ENCODE results near the gene UPF1. TPM values are rescaled to one million over a fixed set of nuclear protein-coding genes. Genes with fewer than 3 reads are reported as not detected.

The UPF1 gene
- total RNA-seq, 1 experiment from 2014 or later = 57.1 TPM

DNA sequence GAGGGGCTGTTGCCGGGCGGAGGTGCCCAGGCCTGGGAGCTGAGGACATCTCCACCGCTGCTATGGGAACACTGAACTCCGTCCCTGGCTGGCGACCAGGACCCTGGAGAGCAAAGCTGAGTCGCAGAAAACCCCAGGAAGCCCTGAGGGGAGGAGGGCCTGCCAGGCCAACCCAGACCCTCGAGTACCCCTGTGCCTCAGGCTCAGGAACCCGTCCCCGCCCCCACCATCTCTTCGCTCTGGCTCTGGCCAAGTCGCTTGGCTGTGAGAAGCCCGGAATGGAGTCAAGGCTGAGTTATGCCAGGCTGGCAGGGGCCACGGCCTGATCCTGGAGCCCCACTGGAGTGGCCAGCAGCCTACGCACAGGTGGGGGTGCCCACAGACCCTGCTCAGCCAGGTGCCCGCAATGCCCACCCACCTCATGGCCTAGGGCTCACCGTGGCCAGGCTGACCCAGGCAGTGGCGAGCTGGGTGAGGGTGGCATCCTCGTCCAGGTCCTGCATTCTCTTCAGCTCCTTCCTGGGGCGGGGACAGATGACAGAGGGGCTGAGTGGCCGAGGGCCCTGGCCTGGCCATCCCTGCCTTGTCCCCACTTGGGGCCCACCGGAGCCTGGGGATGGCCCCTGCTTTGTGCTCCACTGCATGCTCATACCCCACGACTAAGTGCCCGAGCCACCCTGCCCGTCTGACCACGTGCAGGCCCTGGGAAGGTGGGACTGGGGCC, 72.7 kb downstream of the UPF1 start:
- H3K27me3 Mint-ChIP-seq (ENCODE audit: unreplicated experiment) = no peaks in the 10 kb centered on the region
- BruUV-seq (replicated peaks) = no TSS peak
- H3K9me3 Mint-ChIP-seq (ENCODE audit: low read depth, unreplicated experiment) = no peaks in the 10 kb centered on the region
- CTCF ChIA-PET = no interaction called here
- H3K4me1 Mint-ChIP-seq (ENCODE audit: low read depth, unreplicated experiment) = no peaks in the 10 kb centered on the region
- no peak overlapping the region for H3K4me3 Mint-ChIP-seq (ENCODE audit: low read depth, unreplicated experiment)
- no peak for DNase-seq
- H3K36me3 Mint-ChIP-seq (ENCODE audit: insufficient read depth, unreplicated experiment) = peaks cover 33% of the 10 kb centered on the region
- intact Hi-C loops (cut with micrococcal nuclease; ENCODE audit: unreplicated experiment) = no loop called here
- no peak overlapping the region for H3K27ac Mint-ChIP-seq (ENCODE audit: unreplicated experiment)
- TF ChIP-seq, protein P1, sequence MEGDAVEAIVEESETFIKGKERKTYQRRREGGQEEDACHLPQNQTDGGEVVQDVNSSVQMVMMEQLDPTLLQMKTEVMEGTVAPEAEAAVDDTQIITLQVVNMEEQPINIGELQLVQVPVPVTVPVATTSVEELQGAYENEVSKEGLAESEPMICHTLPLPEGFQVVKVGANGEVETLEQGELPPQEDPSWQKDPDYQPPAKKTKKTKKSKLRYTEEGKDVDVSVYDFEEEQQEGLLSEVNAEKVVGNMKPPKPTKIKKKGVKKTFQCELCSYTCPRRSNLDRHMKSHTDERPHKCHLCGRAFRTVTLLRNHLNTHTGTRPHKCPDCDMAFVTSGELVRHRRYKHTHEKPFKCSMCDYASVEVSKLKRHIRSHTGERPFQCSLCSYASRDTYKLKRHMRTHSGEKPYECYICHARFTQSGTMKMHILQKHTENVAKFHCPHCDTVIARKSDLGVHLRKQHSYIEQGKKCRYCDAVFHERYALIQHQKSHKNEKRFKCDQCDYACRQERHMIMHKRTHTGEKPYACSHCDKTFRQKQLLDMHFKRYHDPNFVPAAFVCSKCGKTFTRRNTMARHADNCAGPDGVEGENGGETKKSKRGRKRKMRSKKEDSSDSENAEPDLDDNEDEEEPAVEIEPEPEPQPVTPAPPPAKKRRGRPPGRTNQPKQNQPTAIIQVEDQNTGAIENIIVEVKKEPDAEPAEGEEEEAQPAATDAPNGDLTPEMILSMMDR (IDR thresholded peaks at IDR 0.05; ENCODE audit: unreplicated experiment) = no peak

DNA sequence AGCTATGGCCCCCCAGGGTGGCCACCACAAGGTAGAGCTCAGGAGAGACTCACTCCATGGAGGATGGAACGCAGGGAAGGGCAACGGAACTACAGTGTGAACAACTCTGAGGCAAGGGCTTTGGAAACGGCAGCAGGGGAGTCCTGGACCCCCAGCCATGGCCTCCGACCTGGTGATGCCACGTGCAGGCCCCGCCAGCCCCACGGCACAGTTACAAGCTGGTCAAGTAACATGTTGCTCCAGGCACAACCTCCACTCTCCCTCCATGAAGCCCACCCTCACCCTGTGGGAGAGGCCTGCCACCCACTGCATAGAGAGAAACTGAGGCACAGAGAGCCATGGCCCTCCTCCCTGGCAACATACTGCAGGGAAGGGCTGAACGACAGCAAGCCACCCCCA, 73.3 kb downstream of the UPF1 start:
- no peaks in the 10 kb centered on the region for H3K4me1 Mint-ChIP-seq (ENCODE audit: low read depth, unreplicated experiment)
- H3K27ac Mint-ChIP-seq (ENCODE audit: unreplicated experiment) = no peak overlapping the region
- no TSS peak for BruUV-seq (replicated peaks)
- TF ChIP-seq, protein P1 (IDR thresholded peaks at IDR 0.05; ENCODE audit: unreplicated experiment) = no peak
- CTCF ChIA-PET = no interaction called here
- no peaks in the 10 kb centered on the region for H3K27me3 Mint-ChIP-seq (ENCODE audit: unreplicated experiment)
- intact Hi-C loops (cut with micrococcal nuclease; ENCODE audit: unreplicated experiment) = no loop called here
- peaks cover 37% of the 10 kb centered on the region for H3K36me3 Mint-ChIP-seq (ENCODE audit: insufficient read depth, unreplicated experiment)
- no peaks in the 10 kb centered on the region for H3K9me3 Mint-ChIP-seq (ENCODE audit: low read depth, unreplicated experiment)
- no peak overlapping the region for H3K4me3 Mint-ChIP-seq (ENCODE audit: low read depth, unreplicated experiment)
- no peak for DNase-seq

DNA sequence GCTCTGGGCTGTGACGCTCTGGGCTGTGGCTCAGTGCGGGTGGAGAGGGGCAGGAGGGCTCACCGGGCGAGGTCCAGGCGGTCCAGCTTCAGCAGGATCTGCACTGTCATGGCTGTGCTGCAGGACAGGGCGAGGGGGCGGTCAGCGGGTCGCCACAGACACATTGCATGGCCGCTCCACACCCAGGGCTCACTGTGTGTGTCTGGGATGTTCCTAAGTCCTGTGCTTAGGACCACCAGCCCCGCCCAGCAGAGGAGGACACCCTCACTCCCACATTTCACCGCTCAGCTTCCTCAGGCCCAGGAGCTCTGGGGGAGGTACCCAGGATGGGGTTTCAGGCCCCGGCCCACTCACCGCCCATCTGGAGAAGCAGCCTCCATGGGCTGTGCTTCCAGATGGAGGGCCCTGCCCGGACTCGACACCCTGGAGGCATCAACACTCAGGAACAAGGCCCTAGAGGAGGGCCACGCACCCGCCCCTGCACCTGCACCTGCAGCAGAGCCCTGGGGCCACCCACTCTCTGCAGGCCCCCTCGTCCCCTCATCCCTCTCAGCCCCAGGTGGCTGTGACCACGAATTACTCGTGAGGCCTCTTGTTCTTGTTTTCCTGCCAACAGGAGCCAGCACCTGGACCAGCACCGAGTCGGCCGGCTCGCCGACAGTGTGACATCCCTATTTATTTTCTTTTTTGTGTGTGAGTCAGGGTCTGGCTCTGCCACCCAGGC, 73.9 kb downstream of the UPF1 start:
- intact Hi-C loops (cut with micrococcal nuclease; ENCODE audit: unreplicated experiment) = no loop called here
- CTCF ChIA-PET = no interaction called here
- TF ChIP-seq, protein P1 (IDR thresholded peaks at IDR 0.05; ENCODE audit: unreplicated experiment) = no peak
- Mint-ChIP-seq H3K27ac (ENCODE audit: unreplicated experiment) (no peak overlapping the region), H3K36me3 (ENCODE audit: insufficient read depth, unreplicated experiment) (peaks cover 37% of the 10 kb centered on the region), H3K9me3 (ENCODE audit: low read depth, unreplicated experiment) (no peaks in the 10 kb centered on the region), H3K4me3 (ENCODE audit: low read depth, unreplicated experiment) (no peak overlapping the region), H3K27me3 (ENCODE audit: unreplicated experiment) (no peaks in the 10 kb centered on the region), H3K4me1 (ENCODE audit: low read depth, unreplicated experiment) (no peaks in the 10 kb centered on the region)
- no TSS peak for BruUV-seq (replicated peaks)
- no peak for DNase-seq

DNA sequence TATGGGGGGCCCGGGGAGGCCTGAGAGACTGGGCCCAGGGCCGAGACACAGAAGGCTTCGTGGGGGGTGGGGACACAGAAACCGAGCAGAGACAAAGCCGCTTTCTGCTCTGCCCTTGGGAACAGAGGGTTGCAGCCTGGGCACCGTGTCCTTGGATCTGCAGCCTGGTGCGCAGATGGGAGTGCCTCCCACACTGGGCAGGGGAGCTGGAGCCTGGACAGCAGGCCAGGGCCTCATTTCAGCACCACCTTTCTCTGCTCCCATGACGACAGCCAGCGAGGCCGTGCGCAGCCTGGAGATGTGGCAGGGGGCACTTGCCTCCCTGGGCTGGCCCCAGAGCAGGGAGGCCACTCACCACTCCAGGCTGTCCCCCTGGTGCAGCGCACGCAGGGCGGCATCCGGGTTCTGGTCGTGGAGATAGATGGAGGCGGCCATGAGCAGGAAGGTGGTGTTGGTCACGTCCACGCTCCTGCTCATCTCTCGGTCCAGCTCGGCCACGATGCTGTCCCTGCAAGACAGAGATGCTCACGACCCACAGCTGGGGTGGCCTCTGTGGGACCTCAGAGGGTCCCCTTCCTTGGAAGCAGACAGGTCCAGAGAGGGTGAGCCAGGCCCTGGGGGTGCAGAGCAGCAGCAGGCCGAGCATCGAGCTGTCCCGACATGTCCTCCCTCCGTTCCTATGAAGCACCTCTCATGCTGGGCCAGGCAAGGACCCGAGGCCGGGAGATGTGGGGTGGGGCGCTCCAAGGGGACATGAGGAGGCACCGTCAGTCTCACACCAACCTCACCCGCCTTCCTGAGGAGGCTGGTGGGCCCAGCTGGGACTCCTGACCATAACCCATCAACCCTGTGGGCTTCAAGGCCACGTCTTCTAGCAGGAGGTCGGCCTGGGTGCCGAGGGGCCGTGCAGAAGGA, 75.1 kb downstream of the UPF1 start:
- TF ChIP-seq, protein P1 (IDR thresholded peaks at IDR 0.05; ENCODE audit: unreplicated experiment) = no peak
- Mint-ChIP-seq H3K27ac (ENCODE audit: unreplicated experiment) (no peak overlapping the region), H3K27me3 (ENCODE audit: unreplicated experiment) (no peaks in the 10 kb centered on the region), H3K4me3 (ENCODE audit: low read depth, unreplicated experiment) (no peak overlapping the region), H3K9me3 (ENCODE audit: low read depth, unreplicated experiment) (no peaks in the 10 kb centered on the region), H3K4me1 (ENCODE audit: low read depth, unreplicated experiment) (no peaks in the 10 kb centered on the region), H3K36me3 (ENCODE audit: insufficient read depth, unreplicated experiment) (peaks cover 37% of the 10 kb centered on the region)
- intact Hi-C loops (cut with micrococcal nuclease; ENCODE audit: unreplicated experiment) = no loop called here
- DNase-seq = no peak
- no TSS peak for BruUV-seq (replicated peaks)
- CTCF ChIA-PET = no interaction called here
